Measurements from ENCODE around the gene ZNF892.

ZNF892 gene

GRCh38 chr2:95207111-95207961 lies at the start of gene ZNF892:
ZNF892 (plus strand) TSS chr2:95207521; CDS start chr2:95207816, 295 bp downstream.
- peak; percentile 84 for DNase-seq

GRCh38 chr2:95158441-95158840 lies 48.9 kb upstream of the ZNF892 start:
- DNase-seq: no peak

- peak; percentile 48 for DNase-seq
These were observed 48.3 kb upstream of the ZNF892 start for GRCh38 chr2:95158891-95159619.

- DNase-seq: peak; percentile 80
These were observed 47.5 kb upstream of the ZNF892 start, which contains the start of gene ZNF514 for GRCh38 chr2:95159690-95160449. ZNF514 (minus strand) TSS chr2:95159848; CDS start chr2:95153253, 6,595 bp downstream.

- no peak for DNase-seq
These were observed 42.3 kb upstream of the ZNF892 start for GRCh38 chr2:95165030-95165370.

- peak; percentile 94 for DNase-seq
These were observed 41.8 kb upstream of the ZNF892 start, which contains the start of gene ZNF2 for GRCh38 chr2:95165371-95166064. ZNF2 (plus strand) TSS chr2:95165809; CDS start chr2:95176227, 10,418 bp downstream.

GRCh38 chr2:95166065-95166763 lies 41.1 kb upstream of the ZNF892 start:
- no peak for DNase-seq

- DNase-seq: no peak
These were observed 35.4 kb upstream of the ZNF892 start for GRCh38 chr2:95171902-95172301.

GRCh38 chr2:95174031-95174542 lies 33.2 kb upstream of the ZNF892 start:
- DNase-seq: no peak

GRCh38 chr2:95179451-95179850 lies 27.9 kb upstream of the ZNF892 start:
- no peak for DNase-seq

- DNase-seq: no peak
These were observed 25.5 kb upstream of the ZNF892 start for GRCh38 chr2:95181774-95182173.

- no peak for DNase-seq
These were observed 22.1 kb upstream of the ZNF892 start for GRCh38 chr2:95185197-95185596.

- DNase-seq: no peak
These were observed 21.3 kb upstream of the ZNF892 start for GRCh38 chr2:95185973-95186372.

GRCh38 chr2:95192956-95193355 lies 14.4 kb upstream of the ZNF892 start:
- peak; percentile 55 for DNase-seq

GRCh38 chr2:95203911-95204310 lies 3.4 kb upstream of the ZNF892 start:
- no peak for DNase-seq

GRCh38 chr2:95204396-95204795 lies 2.9 kb upstream of the ZNF892 start:
- DNase-seq: no peak

- DNase-seq: no peak
These were observed 1.2 kb upstream of the ZNF892 start for GRCh38 chr2:95206096-95206495.

GRCh38 chr2:95208106-95208505 lies 785 bp downstream of the ZNF892 start:
- DNase-seq: no peak

- DNase-seq: no peak
These were observed 7.8 kb downstream of the ZNF892 start for GRCh38 chr2:95215018-95215612.

- DNase-seq: no peak
These were observed 13.1 kb downstream of the ZNF892 start for GRCh38 chr2:95220449-95220848.

GRCh38 chr2:95225658-95226057 lies 18.3 kb downstream of the ZNF892 start:
- DNase-seq: no peak
